Measurements from ENCODE around the gene PTPRG. TPM values are rescaled to one million over a fixed set of nuclear protein-coding genes. Genes with fewer than 3 reads are reported as not detected.

The PTPRG gene
- 10 to 100 TPM; 11.7 to 27.8 (median 14.7) TPM for total RNA-seq
- long read RNA-seq, partial matches to known transcripts = 0 of 1 reads
- long read RNA-seq, other reads (novel, unspliced or antisense) = 1 of 1 reads

GRCh38 chr3:61561374-61562041, at the start of gene PTPRG:
TSS of gene PTPRG (plus strand) at chr3:61561571. CDS start at chr3:61562288, 717 bp downstream.
- Histone ChIP-seq H3K27ac (peak within 1 kb of the TSS; percentile 77 to 92 (median 90)), H3K4me1 (peaks cover 0 to 20% (median 8%) of the 10 kb centered on the region in 4 donors), H3K4me3 (peak within 1 kb of the TSS; percentile 74 to 88 (median 86)), H3K9me3 (no peaks in the 10 kb centered on the region), H3K36me3 (no peaks in the 10 kb centered on the region), H3K27me3 (no peaks in the 10 kb centered on the region)
- under 1% methylated on average over 46 of the region's 74 CpGs for WGBS (ENCODE audit: insufficient coverage, low coverage, low lambda C conversion rate, missing lambda C conversion rate)
- DNase-seq = peak; percentile 86 to 94 (median 91)
- TF ChIP-seq POLR2A (IDR thresholded peaks at IDR 0.05) (peak; percentile 84), CTCF (IDR thresholded peaks at IDR 0.05) (no peak)
- intact Hi-C loops (cut with DNase I) = loop anchor here in 1 of 2 donors (5.0 kb wide), 1 partner anchor 626 kb away; no protein-coding TSS in a partner anchor
- ATAC-seq = peak; percentile 73 to 84 (median 79)

GRCh38 chr3:61518590-61518989, 42.8 kb upstream of the PTPRG start:
- Histone ChIP-seq H3K4me3 (no peak overlapping the region), H3K9me3 (no peaks in the 10 kb centered on the region), H3K27me3 (no peaks in the 10 kb centered on the region), H3K36me3 (no peaks in the 10 kb centered on the region), H3K4me1 (peaks cover 0 to 15% (median 5%) of the 10 kb centered on the region in 4 donors), H3K27ac (peak overlapping the region in 2 of 3 donors; percentile 39 to 48)
- TF ChIP-seq CTCF (IDR thresholded peaks at IDR 0.05) = no peak
- no peak for TF ChIP-seq POLR2A (IDR thresholded peaks at IDR 0.05)
- intact Hi-C loops (cut with DNase I) = no loop called here
- DNase-seq (no peak), ATAC-seq (peak; percentile 79 to 93 (median 89))
- WGBS (ENCODE audit: insufficient coverage, low coverage, low lambda C conversion rate, missing lambda C conversion rate) = 25% methylated on average over 1 of the region's 1 CpG

DNA sequence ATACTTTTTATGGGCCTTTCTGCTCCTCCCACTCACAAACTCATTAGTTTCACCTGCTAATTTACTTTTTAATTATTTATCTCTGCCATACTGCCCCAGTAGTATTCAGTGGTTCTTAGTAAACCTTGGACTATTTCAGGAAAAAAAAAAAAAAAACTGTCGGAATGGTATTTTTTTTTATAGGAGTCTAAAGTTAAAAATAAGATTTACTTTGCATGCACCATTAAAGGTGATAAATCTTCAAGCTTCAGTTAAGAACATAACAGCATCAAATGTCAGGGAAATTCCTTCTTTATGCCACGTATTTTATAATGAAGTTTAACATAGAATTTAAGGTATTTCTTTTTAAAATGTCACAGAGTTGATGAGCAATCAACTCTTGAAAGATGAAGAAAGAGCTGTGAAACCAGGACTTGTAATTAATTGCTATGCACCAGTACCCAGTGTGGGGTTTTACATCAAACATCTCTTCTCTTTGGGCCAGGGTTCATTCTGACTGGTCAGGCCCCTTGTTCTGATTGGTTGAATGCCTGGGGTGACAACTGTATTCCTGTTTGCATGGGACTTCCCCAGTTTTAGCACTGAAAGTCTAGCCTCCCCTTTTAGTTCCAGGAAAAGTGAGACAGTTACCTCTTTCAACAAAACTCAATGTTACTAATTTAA, 40.3 kb upstream of the PTPRG start:
- H3K4me3 ChIP-seq = no peak overlapping the region
- no peaks in the 10 kb centered on the region for H3K27me3 ChIP-seq
- H3K4me1 ChIP-seq = peaks cover 0 to 29% (median 12%) of the 10 kb centered on the region in 4 donors
- H3K9me3 ChIP-seq = no peaks in the 10 kb centered on the region
- H3K36me3 ChIP-seq = no peaks in the 10 kb centered on the region
- 62% methylated on average over 2 of the region's 2 CpGs for WGBS (ENCODE audit: insufficient coverage, low coverage, low lambda C conversion rate, missing lambda C conversion rate)
- DNase-seq (no peak), ATAC-seq (peak in 2 of 4 donors; percentile 28 to 38)
- no peak overlapping the region for H3K27ac ChIP-seq
- no peak for TF ChIP-seq CTCF (IDR thresholded peaks at IDR 0.05)
- no peak for TF ChIP-seq POLR2A (IDR thresholded peaks at IDR 0.05)
- intact Hi-C loops (cut with DNase I) = no loop called here

- H3K4me3 ChIP-seq = no peak overlapping the region
- H3K27ac ChIP-seq = no peak overlapping the region
- H3K27me3 ChIP-seq = no peaks in the 10 kb centered on the region
- DNase-seq = no peak
- no peaks in the 10 kb centered on the region for H3K36me3 ChIP-seq
- WGBS (ENCODE audit: insufficient coverage, low coverage, low lambda C conversion rate, missing lambda C conversion rate) = 69% methylated on average over 4 of the region's 4 CpGs
- ATAC-seq = no peak
- H3K4me1 ChIP-seq = peaks cover 0 to 29% (median 12%) of the 10 kb centered on the region in 4 donors
- intact Hi-C loops (cut with DNase I) = no loop called here
- TF ChIP-seq POLR2A (IDR thresholded peaks at IDR 0.05) (no peak), CTCF (IDR thresholded peaks at IDR 0.05) (no peak)
- no peaks in the 10 kb centered on the region for H3K9me3 ChIP-seq
Measured at GRCh38 chr3:61522060-61522459, 39.3 kb upstream of the PTPRG start.

Data from right lobe of liver (tissue), 6 donors.